Renal cortex interstitium (tissue), 11 donors: Measurements from ENCODE around the gene C16orf90. TPM values are rescaled to one million over a fixed set of nuclear protein-coding genes. Genes with fewer than 3 reads are reported as not detected.
"Not testable (repeated sequence)": the region's sequence is repeated elsewhere in the genome, so short reads cannot be mapped to it uniquely, and the experiment has no call there.

Experiments used
- DNase-seq, 11 donors: peaks; one replicate each; pipeline ENCODE4 v3.0.0-alpha.2; 2013; ENCODE audit warnings: low read depth in 9 of 11, low spot score in 4 of 11; ENCODE audit errors: extremely low read depth in 1 of 11
- polyA plus RNA-seq, 3 donors: library from polyadenylated mRNA; unstranded; fragments of 120-200 nt; gene quantifications; one replicate each; pipeline ENCODE4 v1.2.1, GENCODE V29; 2013; ENCODE audit not compliant: insufficient read length in 3 of 3

C16orf90 gene
- polyA plus RNA-seq, 3 donors, result 0.22 to 0.33 TPM; not detected in 1

DNA sequence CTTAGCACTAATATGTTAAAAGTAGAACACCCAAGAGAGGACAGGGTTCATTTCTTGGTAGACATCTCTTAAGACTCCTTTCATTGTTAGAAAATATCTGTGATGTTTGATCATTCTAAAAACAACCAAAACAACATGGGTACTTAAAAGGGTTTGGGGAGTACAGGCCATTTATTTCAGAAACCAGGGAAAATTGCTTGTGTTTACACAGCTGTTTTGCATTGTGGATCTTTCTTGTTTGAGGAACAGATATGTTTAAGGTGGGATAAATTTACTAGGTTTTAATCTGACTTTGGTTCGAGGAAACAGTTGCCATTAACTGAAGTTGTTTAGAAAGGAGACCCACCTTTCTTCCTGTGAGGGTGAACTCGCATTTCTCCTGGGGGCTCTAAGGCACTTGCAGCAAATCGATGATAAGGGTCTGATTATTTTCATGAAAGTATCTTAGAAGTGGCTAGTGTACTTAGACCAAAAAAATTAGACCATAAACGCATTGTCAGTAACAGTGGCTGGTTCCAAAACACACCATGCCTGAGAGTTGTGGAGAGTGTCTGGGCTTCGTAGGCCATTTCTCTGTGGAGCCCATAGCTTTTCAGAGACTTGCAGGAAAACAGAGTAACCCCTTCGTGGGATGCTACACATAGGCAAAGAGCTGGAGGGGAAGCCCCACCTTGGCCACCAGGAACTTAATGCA lies 23.1 kb upstream of the C16orf90 start:
- DNase-seq, result no peak

DNA sequence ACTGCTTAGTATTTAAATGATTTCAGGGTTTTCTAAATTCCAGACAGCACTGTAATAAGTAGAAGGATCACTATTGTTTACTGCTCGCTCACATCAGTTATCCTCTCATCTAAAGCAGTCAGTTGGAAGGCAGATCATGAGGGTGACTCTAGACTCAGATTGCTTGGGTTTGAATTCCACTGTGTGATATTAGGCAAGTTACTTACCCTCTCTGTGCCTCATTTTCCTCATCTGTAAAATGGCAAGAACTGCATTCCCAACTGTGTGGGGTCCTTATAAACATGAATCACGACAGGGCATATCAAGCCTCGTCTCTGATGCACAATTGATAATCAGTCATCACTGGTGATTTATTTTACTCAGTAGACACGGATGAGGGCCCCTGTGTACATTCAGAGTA lies 20.6 kb upstream of the C16orf90 start:
- no peak for DNase-seq

DNA sequence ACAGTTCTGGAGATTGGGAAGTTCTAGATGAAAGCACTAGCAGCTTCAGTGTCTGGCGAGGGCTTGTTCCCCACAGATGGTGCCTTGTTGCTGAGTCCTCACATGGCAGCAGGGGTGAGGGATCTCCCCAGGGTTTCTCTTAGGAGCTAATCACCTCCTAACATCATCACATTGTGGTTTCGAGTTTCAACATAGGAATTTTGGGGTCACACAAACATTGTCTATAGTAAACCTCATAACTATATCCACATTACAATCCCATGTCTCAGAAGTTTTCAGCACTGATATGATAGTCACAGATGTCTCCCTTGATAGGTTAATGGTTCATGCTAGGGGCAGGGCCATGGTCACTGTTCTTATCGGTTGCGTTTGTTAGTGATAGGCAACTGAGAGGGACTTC lies 19.3 kb upstream of the C16orf90 start:
- DNase-seq, result no peak

DNA sequence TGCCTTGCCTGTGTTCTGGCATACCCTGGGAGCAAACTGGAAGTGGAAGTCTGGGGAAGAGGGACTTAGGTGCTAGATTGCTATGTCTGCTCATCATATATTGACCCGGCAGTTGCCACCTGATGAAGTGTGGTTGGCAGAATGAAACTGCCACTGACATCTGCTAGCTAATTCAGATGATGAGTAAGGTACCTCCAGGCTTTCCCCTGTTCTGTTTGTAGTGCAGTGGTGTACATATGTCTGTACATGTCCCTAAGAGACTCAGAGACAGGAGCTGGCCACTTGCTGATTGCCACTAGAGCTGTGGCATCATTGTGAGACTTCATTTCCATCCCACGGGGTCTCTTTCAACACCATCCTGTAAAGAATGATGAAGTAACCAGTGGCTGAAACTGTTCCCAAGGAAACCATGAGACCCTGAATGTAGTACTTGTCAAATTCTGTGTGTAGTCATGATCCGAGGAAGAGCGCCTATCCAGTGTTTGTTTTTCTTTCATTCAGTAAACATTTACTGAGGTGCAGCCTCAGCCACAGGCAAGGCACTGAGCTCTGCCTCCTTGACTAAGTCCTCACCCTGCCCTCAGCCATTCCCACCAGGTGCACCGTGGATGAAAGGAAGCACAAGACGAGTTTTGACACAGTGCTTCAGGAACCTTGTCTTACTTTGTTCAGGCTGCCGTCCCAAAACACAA lies 18.7 kb upstream of the C16orf90 start:
- DNase-seq, result no peak

DNA sequence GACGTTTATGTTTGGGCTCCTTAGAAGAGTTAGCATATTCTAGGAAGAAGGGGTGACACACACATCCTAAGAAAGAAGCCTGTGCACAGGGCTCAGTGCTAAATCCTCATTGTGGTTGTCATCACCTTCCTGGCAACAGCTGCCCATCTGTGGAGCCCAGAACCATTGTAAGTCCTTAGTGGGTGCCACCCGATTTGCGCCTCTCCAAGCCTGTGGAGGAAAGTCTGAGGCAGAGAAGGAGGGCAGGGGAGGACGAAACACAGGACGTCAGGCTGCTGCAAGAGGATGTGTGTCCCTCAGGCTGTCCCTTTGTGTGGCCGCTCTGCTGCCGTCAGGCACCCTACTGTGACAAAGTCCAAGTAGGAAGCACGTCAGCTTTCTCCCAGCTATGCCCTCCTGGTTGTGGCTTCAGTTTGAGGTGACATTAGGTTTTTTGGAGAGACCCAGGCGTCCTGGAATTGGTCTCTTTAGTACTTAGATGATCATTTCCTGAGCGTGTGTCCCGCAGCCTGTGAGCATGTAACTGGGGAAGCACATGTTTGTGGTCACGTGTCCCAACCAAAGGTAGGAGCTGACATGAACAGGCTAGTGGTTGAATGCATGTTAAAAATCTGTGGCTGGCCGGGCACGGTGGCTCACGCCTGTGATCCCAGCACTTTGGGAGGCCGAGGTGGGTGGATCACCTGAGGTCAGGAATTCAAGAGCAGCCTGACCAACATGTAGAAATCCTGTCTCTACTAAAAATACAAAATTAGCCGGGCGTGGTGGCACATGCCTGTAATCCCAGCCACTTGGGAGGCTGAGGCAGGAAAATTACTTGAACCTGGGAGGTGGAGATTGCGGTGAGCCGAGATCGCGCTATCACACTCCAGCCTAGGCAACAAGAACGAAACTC lies 16.2 kb upstream of the C16orf90 start:
- no peak for DNase-seq

DNA sequence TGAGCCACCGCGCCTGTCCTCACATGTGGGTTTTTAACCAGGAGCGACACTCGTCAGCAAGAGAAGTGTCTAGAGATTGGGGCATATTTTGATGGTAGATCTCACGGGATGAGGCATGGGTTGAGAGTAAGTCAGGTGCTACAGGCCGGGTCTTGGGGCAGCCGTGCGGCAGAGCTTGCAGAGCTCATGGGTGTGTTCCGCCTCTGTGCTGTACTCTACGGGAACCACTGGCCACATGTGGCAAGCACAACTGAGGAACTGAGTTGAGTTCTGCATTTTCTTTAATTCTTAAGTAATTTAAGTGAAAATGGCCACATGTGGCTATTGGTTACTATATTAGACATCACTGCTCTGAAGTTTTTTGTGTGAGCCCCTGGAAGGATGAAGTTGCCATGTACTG lies 15.1 kb upstream of the C16orf90 start:
- no peak for DNase-seq

DNA sequence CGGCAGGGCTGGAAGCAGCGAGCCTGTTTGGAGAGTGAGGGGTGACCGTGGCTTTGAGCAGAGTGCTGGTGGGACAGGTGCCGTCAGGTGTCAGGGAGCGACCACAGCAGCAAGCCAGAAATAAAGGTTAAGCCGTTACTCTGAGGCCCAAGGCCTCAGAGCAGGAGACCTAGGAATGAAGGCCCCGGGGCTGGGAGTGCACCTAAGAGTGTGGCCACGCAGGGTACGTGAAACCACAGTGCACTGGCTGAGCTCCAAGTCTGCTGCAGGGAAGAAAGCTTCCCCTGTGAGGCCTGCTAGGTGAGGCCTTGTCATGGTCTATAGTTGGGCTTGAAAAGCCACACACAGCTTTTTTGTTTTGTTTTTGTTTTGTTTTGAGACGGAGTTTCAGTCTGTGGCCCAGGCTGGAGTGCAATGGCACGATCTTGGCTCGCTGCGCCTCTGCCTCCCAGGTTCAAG lies 14.2 kb upstream of the C16orf90 start:
- DNase-seq, result no peak

DNA sequence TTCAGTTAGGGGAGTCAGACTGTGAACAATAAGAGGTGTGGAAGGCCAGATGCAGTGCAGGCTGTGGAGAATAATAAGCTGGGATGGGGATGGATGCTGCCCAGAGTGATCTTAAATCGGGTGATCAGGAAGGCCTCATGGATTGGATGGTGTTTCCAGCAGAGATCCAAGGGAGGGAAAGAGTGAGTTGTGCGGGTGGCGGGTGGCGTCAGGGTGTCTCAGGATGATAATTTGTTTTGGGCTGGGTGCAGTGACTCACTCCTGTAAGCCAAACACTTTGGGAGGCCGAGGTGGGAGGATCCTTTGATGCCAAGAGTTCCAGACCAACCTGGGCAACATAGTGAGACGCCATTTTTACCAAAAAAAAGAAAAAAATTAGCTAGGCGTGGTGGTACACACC lies 13.4 kb upstream of the C16orf90 start:
- DNase-seq, result no peak

DNA sequence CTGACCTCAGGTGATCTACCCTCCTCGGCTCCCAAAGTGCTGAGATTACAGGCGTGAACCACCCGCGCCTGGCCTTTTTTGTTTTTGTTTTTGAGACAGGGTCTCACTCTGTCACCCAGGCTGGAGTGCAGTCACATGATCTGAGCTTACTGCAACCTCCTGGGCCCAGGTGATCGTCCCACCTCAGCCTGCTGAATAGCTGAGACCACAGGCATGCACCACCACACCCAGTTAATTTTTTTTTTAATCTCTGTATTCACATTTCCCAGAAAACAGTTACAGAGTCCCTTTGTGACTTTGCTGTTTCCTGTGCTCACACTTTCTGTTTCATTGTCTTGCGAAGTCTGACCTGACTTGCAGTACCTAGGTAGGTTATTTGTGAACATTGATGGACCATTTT lies 8.2 kb upstream of the C16orf90 start:
- no peak for DNase-seq

DNA sequence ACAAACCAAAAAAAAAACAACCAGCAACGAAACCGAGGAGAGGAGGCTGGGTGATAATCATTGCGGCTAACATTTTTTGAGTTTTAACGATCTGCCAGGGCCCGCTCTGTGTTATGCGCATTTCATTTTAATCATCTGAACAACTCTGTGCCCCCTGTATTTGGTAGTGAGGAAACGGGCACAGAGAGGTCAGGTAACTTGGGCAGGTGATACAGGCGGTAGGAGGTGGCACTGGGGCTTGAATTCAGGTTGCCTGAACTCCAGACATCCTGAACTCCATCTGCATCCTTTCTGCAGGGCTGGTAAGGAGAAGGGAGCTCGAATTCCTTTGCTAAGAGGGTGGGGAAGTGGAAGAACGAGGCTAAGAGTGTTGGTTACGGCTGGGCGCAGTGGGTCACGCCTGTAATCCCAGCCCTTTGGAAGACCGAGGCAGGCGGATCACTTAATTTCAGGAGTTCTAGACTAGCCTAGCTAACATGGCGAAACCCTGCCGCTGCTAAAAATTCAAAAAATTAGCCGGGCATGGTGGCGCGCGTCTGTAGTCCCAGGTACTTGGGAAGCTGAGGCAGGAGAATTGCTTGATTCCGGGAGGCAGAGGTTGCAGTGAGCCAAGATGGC lies 6.6 kb upstream of the C16orf90 start:
- no peak for DNase-seq

DNA sequence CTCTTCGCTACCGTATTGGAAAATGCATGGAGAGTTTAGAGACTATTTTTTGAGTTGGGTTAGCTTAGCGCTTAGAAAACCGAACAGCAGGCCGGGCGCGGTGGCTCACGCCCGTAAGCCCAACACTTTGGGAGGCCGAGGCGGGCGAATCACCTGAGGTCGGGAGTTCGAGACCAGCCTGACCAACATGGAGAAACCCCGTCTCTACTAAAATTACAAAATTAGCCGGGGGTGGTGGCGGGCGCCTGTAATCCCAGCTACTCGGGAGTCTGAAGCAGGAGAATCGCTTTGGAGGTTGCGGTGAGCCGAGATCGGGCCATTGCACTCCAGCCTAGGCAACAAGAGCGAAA lies 6.1 kb upstream of the C16orf90 start:
- DNase-seq, result not testable (repeated sequence)

DNA sequence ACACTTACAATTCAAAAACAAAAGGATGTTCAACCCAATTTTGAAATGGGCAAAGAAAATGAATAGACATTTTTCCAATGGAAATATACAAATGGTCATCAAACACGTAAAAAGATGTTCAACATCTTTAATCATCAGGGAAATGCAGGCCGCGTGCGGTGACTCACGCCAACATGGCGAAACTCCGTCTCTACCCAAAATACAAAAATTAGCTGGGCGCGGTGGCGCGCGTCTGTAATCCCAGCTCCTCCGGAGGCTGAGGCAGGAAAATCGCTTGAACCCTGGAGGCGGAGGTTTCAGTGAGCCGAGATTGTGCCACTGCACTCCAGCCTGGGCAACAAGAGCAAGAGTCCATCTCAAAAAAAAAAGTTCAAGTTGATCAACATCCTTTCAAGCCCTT lies 3.7 kb upstream of the C16orf90 start:
- no peak for DNase-seq

DNA sequence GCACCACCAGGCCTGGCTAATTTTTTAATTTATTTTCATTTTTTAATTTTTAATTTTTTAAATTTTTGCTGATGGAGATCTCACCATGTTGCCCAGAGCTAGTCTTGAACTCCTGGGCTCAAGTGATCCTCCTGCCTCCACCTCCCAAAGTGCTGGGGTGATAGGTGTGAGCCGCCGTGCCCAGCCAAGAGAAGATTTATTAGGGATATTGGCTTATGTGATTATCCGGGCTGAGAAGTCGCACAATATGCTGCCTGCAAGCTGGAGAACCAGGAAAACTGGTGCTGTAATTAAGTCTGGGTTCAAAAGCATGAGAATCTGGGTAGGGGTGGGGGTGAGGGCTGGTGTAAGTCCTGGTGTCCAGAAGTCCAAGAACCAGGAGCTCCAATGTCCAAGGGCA lies 2.5 kb upstream of the C16orf90 start:
- DNase-seq, result no peak

DNA sequence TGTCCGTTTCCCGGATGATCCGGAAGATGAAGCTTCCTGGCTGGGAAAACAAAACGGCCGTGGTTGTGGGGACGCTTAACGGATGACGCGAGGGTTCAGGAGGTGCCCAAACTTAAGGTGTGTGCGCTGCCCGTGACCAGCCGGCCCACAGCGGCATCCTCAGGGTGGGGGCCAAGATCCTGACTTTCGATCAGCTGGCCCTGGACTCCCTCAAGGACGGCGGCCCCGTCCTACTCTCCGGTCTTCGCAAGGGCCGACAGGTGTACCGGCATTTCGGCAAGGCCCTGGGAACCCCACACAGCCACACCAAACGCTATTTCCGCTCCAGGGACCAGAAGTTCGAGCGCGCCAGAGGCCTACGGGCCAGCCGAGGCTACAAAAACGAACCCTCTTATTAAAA lies 1.1 kb upstream of the C16orf90 start:
- DNase-seq, result no peak

DNA sequence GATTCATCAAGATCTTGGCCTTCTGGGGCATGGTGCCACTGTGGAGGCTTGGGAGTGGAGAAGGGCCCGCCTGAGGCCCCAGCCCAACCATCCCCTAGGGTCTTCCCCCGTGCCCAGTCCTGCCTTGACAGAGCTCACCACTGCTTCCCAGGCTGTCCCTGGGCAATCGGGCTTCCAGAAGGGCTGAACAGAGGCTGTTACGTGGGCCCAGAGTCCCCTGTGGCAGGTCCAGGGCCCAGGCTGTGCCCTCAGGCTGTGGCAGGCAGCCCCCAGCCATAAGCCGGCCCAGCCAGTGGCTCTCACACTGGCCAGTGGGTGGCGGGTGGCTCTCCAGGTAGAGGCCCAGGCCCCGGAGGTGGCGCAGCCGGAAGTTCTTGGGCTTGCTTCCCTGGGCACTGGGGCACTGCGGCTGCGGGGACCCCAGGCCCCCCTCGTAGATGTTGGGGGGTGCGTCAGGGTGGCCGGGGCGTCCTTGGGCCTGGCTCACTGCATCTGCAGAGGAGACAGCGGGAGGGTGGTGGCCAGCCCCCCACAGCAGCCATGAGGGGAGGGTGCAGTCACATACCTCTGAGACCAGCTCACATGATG lies 809 bp downstream of the C16orf90 start:
- no peak for DNase-seq

DNA sequence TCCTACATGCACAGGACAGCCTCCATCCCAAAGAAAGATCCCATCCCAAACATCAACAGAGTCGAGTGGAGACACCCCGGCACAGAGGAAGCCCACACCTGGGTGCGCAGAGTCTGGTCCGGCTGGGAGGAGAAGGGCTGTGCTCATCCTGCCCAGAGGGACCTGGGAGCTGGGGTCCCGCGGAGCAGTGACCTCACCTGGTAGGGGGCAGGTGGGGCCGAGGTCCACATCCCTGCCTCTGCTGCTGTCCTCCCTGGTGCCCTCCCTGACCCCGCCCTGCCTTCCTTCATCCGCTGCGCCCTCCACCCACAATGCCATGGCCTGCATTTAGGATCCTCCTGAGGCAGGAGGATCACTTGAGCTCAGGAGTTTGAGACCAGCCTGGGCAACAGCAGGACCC lies 2.9 kb downstream of the C16orf90 start:
- no peak for DNase-seq

DNA sequence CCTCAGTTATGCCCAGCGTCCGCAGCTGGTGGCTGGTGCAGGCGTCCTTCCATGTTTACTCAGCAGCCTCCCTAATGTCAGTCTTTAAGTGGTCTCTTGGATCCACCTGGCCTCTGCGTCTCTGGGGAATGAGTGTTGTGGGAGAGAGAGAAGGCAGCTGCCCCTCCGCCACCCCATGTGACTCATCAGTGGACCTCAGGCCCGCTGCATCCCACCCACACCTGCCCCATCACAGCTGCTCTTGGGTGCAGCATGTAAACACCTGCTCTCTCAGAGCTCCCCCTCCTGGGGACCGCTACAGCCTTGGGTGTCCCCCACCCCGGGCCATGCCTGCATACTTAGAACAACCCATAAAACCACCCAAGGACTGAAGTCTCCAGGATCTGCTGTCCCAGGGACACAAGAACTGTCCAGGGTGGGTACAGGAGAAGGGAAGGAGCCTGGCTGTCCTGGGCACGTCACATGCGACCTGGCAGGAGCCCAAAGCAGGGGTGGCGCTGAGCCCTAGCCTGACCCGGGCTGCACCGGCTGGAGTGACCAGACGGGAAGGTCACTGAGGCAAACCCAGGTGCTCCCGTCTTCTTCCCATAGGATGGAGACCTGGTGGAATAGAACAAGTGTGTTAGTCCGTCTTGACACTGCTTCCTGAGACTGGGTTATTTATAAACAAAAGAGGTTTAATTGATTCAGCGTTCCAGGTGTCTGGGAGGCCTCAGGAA lies 4.2 kb downstream of the C16orf90 start:
- DNase-seq, result no peak

DNA sequence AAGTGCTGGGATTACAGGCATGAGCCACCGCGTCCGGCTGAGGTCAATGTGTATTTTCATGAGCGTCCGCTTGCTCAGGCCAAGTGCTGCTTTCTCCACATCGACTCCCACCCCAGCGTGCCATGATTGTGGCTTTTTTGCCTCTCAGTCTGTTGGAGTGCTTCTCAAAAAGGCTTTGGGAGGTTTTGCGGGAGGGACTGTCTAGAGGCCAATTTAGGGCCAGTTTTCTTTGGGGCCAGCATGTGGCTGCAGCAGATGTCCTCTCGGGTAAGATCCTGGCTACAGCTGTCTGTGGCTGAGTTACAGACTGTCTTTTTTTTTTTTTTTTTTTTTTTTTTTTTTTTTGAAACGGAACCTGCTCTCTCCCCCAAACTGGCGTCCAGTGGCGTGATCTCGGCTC lies 6.5 kb downstream of the C16orf90 start:
- no peak for DNase-seq
